ENCODE measurements around the gene INSRR.

Gene INSRR

GRCh38 chr1:156864796-156865195, 5.9 kb upstream of the INSRR start:
- Histone ChIP-seq H3K36me3 (no peaks in the 10 kb centered on the region), H3K4me3 (ENCODE audit: low read depth in 1 of 2, low read length in 1 of 2) (no peak overlapping the region), H3K27ac (no peak overlapping the region), H3K27me3 (peaks cover 86% of the 10 kb centered on the region), H3K9me3 (no peaks in the 10 kb centered on the region), H3K4me1 (ENCODE audit: control insufficient read depth in 1 of 2, insufficient read depth in 1 of 2, low read depth in 1 of 2, low read length in 1 of 2) (no peaks in the 10 kb centered on the region)
- TF ChIP-seq CTCF (IDR thresholded peaks at IDR 0.05) = no peak

DNA sequence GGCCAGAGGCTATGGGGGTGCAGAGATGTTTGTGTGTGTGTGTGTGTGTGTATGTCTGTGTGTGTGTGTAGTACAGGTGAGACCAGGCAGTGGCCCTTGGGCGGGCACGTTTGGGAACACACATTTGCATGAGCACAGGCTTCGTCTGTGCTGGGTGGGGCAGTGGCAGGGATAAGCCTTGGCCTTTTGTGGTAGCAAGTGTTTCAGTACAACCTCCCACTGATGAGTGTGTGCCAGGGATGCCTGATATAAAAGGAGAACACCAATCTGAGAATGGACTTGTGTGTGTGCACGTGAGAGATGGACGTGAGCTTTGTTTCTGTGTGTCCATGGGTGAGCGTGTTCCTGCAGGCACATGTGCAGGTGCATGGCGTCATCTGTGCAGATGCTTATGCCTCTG, 4.7 kb upstream of the INSRR start:
- Histone ChIP-seq H3K4me3 (ENCODE audit: low read depth in 1 of 2, low read length in 1 of 2) (no peak overlapping the region), H3K9me3 (no peaks in the 10 kb centered on the region), H3K36me3 (no peaks in the 10 kb centered on the region), H3K27ac (no peak overlapping the region), H3K4me1 (ENCODE audit: control insufficient read depth in 1 of 2, insufficient read depth in 1 of 2, low read depth in 1 of 2, low read length in 1 of 2) (no peaks in the 10 kb centered on the region), H3K27me3 (peaks cover 91% of the 10 kb centered on the region)
- no peak for TF ChIP-seq CTCF (IDR thresholded peaks at IDR 0.05)

DNA sequence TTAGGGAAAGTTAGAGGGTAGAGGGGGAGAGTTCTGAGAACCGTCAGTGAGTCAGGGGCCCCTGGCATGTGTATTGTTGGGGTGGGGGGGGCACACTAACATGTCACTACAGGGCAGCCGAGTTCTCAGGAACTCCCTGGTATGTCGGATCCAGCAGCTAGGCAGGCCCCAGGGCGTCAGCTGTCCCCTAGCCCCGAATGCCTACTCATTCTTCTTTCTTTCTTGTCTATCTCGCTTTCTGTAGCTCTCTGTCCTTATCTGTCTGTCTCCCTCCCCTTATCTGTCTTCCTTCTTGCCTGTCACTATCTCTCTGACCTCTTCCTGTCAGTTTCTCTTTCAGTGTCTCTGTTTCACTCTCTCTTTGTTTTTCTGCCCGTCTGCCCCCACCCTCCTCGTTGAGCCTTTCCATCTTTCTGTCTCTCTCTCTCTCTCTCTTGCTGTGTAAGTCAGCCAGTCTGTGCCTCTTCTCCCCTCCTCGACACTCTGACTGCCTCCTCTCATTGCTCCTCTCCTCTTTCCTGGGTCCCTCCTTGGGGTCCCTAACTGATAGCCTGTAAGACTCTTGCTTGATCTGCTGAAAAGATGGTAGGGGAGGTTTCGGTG, 4.2 kb upstream of the INSRR start:
- H3K27me3 ChIP-seq = peaks cover 91% of the 10 kb centered on the region

GRCh38 chr1:156862584-156862983, 3.7 kb upstream of the INSRR start:
- no peak overlapping the region for H3K27ac ChIP-seq
- peaks cover 94% of the 10 kb centered on the region for H3K27me3 ChIP-seq
- no peaks in the 10 kb centered on the region for H3K36me3 ChIP-seq
- H3K4me3 ChIP-seq (ENCODE audit: low read depth in 1 of 2, low read length in 1 of 2) = no peak overlapping the region
- no peak for TF ChIP-seq CTCF (IDR thresholded peaks at IDR 0.05)
- no peaks in the 10 kb centered on the region for H3K4me1 ChIP-seq (ENCODE audit: control insufficient read depth in 1 of 2, insufficient read depth in 1 of 2, low read depth in 1 of 2, low read length in 1 of 2)
- no peaks in the 10 kb centered on the region for H3K9me3 ChIP-seq

More for the DNA sequence above, 4.2 kb upstream of the INSRR start:
- H3K27ac ChIP-seq = no peak overlapping the region
- H3K9me3 ChIP-seq = no peaks in the 10 kb centered on the region
- H3K4me3 ChIP-seq (ENCODE audit: low read depth in 1 of 2, low read length in 1 of 2) = no peak overlapping the region
- H3K36me3 ChIP-seq = no peaks in the 10 kb centered on the region
- no peaks in the 10 kb centered on the region for H3K4me1 ChIP-seq (ENCODE audit: control insufficient read depth in 1 of 2, insufficient read depth in 1 of 2, low read depth in 1 of 2, low read length in 1 of 2)
- no peak for TF ChIP-seq CTCF (IDR thresholded peaks at IDR 0.05)

DNA sequence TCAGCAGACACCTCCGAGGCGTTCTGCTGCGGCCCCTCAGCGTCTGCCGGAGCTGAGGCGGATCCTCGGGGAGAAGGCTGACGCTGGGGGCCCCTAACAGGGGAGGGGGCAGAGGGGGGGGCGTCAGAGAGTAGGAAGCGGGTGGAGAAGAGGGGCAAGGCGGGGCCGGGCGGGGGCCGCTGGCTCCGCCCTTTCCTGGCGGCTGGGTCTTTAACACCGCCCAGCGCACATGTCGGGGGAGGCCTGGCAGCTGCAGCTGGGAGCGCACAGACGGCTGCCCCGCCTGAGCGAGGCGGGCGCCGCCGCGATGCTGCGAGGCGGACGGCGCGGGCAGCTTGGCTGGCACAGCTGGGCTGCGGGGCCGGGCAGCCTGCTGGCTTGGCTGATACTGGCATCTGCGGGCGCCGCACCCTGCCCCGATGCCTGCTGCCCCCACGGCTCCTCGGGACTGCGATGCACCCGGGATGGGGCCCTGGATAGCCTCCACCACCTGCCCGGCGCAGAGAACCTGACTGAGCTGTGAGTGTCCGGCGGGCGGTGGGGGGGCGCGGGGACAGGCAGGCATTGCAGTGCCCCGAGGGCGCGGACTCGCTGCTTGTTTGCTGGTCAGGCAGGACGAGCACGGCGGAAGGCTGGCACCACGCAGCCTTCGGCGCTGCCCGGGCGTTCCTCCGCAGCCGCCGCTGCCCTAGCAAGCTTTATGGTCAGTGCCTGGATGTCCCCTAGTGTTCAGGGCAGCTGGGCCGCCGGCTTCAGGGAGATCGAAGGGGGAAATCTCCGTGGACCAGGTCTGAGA, 1.9 kb upstream of the INSRR start, which contains the start of gene NTRK1:
NTRK1 (plus strand) TSS at position 238 of the 796 bp plus-strand sequence; CDS start at position 308, 70 bp downstream.
- Histone ChIP-seq H3K9me3 (no peaks in the 10 kb centered on the region), H3K27me3 (peaks cover 99% of the 10 kb centered on the region), H3K4me3 (ENCODE audit: low read depth in 1 of 2, low read length in 1 of 2) (no peak within 1 kb of the TSS), H3K4me1 (ENCODE audit: control insufficient read depth in 1 of 2, insufficient read depth in 1 of 2, low read depth in 1 of 2, low read length in 1 of 2) (no peaks in the 10 kb centered on the region), H3K27ac (no peak within 1 kb of the TSS), H3K36me3 (no peaks in the 10 kb centered on the region)
- TF ChIP-seq CTCF (IDR thresholded peaks at IDR 0.05) = no peak

Data from neutrophil (primary cell).